ENCODE results near the gene SLC18B1.

Gene SLC18B1

DNA sequence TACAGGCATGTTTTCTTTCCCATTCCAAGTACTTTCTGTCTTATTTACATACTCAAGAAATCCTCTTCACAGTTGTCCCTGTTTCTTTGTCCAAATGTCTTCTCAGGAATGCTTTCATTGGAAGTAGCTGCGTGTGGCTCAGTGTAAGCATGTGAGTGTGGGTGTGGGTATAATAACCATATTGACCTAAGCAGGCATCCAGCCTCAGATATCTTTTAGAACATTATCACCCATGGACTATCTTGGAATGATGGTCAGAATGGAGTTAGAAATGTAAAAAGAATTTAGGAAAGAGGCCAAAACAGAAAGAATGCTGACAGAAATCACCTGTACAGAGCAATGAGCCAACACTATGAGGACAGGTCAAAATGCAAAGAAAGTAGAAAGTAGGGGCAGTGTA lies 57.2 kb downstream of the SLC18B1 start:
- DNase-seq (ENCODE audit: low spot score) = no peak

GRCh38 chr6:132736239-132736638 lies 62.2 kb downstream of the SLC18B1 start:
- DNase-seq (ENCODE audit: low spot score) = no peak

DNA sequence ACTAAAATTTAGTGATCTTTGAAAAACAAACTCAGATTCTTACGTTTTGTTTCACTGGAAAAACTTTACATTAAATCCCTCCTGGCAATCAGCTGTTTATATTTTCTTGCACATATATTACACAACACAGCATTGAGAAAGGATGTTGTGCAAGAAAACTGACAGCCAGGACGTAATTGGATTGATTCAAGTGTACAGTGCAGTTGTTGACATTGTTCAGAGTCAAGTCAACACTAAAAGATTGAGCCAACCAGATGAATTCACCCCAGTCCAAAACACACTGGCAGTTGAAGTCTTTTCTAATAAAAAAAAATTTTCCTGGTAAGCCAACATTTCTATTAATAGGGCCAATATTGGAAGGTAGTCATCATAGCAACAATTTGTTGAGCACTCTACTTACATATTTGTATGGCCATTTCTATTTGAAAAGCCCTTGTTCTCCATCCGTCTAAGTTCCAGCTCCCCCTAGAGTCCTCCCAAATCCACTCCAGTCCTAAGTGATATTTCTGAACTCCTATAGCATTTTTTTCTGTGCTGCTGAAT lies 63.7 kb downstream of the SLC18B1 start:
- DNase-seq (ENCODE audit: low spot score) = no peak

GRCh38 chr6:132733814-132734213 lies 64.6 kb downstream of the SLC18B1 start:
- DNase-seq (ENCODE audit: low spot score) = no peak

DNA sequence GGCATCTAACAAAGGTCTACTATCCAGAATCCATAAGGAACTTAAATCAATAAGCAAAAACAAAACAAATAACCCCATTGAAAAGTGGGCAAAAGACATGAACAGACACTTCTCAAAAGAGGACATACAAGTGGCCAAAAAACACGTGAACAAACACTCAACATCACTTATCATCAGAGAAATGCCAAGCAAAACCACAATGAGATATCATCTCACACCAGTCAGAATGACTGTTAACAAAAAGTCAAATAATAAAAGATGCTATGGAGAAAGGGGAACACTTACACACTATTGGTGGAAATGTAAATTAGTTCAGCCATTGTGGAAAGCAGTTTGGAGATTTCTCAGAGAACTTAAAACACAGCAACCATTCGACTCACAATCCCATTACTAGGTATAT lies 65.2 kb downstream of the SLC18B1 start:
- DNase-seq (ENCODE audit: low spot score) = no peak

DNA sequence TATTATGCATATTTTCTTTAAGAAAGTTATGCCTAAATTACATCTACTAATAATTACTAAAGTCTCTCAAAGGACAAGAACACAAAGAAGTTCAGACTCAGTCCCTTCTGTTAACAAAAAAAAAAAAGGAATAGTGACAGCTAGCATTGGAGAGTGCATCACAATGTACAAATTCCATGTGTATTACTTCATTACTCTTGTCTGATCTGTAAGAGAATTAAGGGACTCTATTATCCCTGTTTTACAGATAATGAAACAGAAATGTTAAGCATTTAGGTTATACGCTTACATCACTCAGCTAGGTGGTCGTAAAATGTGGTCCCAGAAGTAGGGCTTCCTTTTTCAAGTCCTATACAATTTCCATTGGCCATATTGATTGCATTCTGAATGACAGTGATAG lies 67.4 kb downstream of the SLC18B1 start:
- no peak for DNase-seq (ENCODE audit: low spot score)

- no peak for DNase-seq (ENCODE audit: low spot score)
These were observed 67.9 kb downstream of the SLC18B1 start for GRCh38 chr6:132730560-132730959.

- DNase-seq (ENCODE audit: low spot score) = no peak
These were observed 69.8 kb downstream of the SLC18B1 start for GRCh38 chr6:132728616-132729015.

GRCh38 chr6:132726608-132726975 lies 71.8 kb downstream of the SLC18B1 start:
- no peak for DNase-seq (ENCODE audit: low spot score)

DNA sequence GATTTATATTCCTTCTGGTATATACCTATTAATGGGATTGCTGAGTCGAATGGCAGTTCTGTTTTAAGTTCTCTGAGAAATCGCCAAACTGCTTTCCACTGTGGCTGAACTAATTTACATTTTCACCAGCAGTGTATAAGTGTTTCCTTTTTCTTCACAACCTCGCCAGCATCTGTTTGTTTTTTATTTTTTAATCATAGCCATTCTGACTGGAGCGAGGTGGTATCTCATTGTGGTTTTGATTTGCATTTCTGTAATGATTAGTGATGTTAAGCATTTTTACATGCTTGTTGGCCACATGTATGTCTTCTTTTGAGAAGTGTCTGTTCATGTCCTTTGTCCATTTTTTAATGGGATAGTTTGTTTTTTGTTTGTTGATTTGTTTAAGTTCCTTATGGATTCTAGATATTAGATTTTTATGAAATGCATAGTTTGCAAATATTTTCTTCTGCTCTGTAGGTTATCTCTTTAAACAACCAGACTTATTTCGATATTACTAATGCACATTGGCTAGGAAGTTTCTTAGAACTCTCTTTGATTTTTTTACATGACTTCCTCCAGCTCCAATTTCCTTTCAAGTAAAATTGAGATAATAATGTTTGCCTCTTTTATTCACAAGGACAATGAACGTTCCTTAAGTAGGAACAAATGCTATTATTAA lies 72.4 kb downstream of the SLC18B1 start:
- DNase-seq (ENCODE audit: low spot score) = no peak

DNA sequence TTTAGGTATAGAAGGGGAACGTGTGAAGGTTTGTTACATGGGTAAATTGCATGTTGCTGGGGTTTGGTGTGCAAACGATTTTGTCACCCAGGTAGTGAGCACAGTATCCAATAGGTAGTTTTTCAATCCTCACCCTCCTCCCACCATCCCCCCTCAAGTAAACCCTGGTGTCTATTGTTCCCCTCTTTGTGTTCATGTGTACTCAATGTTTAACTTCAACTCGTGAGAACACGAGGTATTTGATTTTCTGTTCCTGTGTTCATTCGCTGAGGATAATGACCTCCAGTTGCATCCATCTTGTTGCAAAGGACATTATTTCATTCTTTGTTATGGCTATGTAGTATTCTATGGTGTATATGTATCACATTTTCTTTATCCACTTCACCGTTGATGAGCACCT lies 73.0 kb downstream of the SLC18B1 start:
- no peak for DNase-seq (ENCODE audit: low spot score)

DNA sequence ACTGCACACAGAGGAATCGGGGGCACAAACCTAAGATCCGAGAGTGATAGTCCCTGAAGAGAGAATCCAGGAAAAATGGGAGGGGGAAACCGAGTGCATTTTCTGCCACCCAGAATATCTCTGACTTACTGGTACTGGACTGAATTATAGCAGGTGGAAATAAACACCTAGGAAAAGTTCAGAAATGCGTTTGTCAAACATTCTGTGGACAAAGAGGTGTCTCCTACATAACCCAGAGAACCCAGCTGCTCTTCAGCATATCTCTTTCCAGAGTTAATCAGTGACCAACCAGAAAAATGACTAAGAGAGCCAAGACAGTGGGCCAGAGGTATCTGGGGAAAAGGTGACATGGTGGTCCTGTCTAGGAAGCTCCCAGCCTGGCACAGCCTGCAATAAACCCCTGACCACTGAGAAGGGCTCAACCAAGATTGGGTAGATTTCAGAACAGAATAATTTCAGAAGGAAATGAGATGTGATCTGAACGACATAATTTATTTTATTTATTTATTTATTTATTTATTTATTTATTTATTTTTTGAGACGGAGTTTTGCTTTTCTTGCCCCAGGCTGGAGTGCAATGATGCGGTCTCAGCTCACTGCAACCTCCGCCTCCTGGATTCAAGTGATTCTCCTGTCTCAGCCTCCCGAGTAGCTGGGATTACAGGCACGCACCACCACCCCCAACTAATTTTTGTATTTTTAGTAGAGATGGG lies 78.5 kb downstream of the SLC18B1 start:
- no peak for DNase-seq (ENCODE audit: low spot score)

All from putamen (tissue), 1 donor.